ENCODE results near the gene KRT84.

- no peak for TF ChIP-seq POLR2AphosphoS5 (IDR thresholded peaks at IDR 0.05; ENCODE audit: borderline replicate concordance, low read depth, low read length)
- TF ChIP-seq EZH2 (IDR thresholded peaks at IDR 0.05) = no peak
These were observed 17.6 kb upstream of the KRT84 start for GRCh38 chr12:52402873-52403540.

All from SK-N-MC (cell line).